ENCODE measurements around the gene LMCD1. TPM values are rescaled to one million over a fixed set of nuclear protein-coding genes. Genes with fewer than 3 reads are reported as not detected.

The LMCD1 gene
- total and polyA plus RNA-seq, 2 donors (not counting 1 experiment from before 2014, with no cell fraction given) = 1.4 to 4.9 TPM

DNA sequence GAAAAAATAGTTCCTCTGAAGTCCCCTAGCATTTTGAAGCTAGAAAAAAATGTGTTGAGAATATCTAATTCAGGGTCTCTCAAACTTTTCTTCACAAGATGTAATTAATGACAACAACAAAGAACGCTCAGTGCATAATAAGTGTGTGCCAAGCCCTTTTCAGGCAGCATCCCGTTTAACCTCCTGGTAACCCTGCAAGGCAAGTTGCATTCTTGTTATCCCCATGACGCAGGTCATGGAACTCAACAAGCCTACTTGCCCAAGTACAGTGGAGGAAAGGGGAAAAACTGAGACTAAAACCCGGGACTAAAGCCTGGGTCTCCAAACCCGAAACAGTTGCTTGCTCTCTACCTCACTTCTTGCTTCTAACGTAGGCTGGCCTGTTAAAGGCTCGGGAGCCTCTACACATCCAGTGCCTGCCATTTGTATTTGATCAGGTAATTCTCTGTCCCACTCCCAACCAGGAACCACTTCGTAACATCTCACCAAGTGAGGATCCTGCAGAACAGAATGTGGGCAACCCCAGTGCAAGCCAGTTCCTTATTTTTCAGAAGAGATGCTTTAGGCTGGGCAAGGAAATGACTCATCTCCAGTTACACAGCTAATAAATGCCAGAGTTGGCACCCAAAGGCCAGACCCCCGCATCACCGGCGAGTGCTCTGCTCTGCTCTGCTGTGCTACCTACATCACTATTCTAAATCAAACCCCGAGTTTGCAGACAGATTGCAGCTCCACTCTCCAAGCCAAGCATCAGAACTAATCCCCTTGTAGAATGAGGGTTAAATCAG, 28.3 kb downstream of the LMCD1 start:
- H3K4me1 Mint-ChIP-seq = no peaks in the 10 kb centered on the region
- Histone ChIP-seq H3K79me2 (ENCODE audit: control insufficient read depth, insufficient read depth, low read length) (no peaks in the 10 kb centered on the region), H4K20me1 (ENCODE audit: control insufficient read depth, insufficient read depth, low read length, poor library complexity, severe bottlenecking) (no peaks in the 10 kb centered on the region), H3K36me3 (replicated peaks in 1 of 2; ENCODE audit: control extremely low read depth in 1 of 2, control insufficient read depth in 1 of 2, extremely low read depth in 1 of 2, insufficient read depth in 2 of 2, low read length in 1 of 2) (no peaks in the 10 kb centered on the region), H3K9me3 (ENCODE audit: control extremely low read depth in 1 of 3, control insufficient read depth in 2 of 3, insufficient read depth in 1 of 3, low read length in 2 of 3) (peaks cover 0 to 1% (median 0%) of the 10 kb centered on the region in 3 donors), H3K4me3 (ENCODE audit: control extremely low read depth in 1 of 5, extremely low read depth in 1 of 5, insufficient read depth in 1 of 5, low read depth in 2 of 5, low read length in 4 of 5) (no peak overlapping the region), H3K9ac (ENCODE audit: low read length) (no peak overlapping the region), H3K27me3 (replicated peaks in 1 of 4; ENCODE audit: control extremely low read depth in 1 of 4, control insufficient read depth in 3 of 4, insufficient read depth in 4 of 4, low read length in 3 of 4) (no peaks in the 10 kb centered on the region), H3K27ac (ENCODE audit: low read length in 2 of 2) (no peak overlapping the region), H3K4me2 (replicated peaks; ENCODE audit: low read depth, low read length, poor library complexity, severe bottlenecking) (no peak overlapping the region), H2AFZ (ENCODE audit: insufficient read depth, low read depth, low read length, poor library complexity, severe bottlenecking) (no peak overlapping the region), H3K4me1 (ENCODE audit: control insufficient read depth in 2 of 2, insufficient read depth in 2 of 2, low read length in 2 of 2) (no peaks in the 10 kb centered on the region)
- no peak overlapping the region for H3K27ac Mint-ChIP-seq
- no peaks in the 10 kb centered on the region for H3K27me3 Mint-ChIP-seq
- 95% methylated on average over 6 of the region's 12 CpGs for WGBS (ENCODE audit: insufficient coverage)
- intact Hi-C loops (cut with micrococcal nuclease) = no loop called here
- TF ChIP-seq, protein P1, sequence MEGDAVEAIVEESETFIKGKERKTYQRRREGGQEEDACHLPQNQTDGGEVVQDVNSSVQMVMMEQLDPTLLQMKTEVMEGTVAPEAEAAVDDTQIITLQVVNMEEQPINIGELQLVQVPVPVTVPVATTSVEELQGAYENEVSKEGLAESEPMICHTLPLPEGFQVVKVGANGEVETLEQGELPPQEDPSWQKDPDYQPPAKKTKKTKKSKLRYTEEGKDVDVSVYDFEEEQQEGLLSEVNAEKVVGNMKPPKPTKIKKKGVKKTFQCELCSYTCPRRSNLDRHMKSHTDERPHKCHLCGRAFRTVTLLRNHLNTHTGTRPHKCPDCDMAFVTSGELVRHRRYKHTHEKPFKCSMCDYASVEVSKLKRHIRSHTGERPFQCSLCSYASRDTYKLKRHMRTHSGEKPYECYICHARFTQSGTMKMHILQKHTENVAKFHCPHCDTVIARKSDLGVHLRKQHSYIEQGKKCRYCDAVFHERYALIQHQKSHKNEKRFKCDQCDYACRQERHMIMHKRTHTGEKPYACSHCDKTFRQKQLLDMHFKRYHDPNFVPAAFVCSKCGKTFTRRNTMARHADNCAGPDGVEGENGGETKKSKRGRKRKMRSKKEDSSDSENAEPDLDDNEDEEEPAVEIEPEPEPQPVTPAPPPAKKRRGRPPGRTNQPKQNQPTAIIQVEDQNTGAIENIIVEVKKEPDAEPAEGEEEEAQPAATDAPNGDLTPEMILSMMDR (IDR thresholded peaks at IDR 0.05) = no peak
- TF ChIP-seq EZH2 (IDR thresholded peaks at IDR 0.05; ENCODE audit: borderline replicate concordance, insufficient read depth, low read depth, low read length, poor library complexity, severe bottlenecking) = no peak
- CTCF ChIA-PET = no interaction called here
- POLR2A ChIA-PET = no interaction called here
- no peaks in the 10 kb centered on the region for H3K9me3 Mint-ChIP-seq (ENCODE audit: insufficient read depth)
- ATAC-seq (ENCODE audit: low read depth) (no peak), DNase-seq (no peak)
- H3K4me3 Mint-ChIP-seq = no peak overlapping the region

- Histone ChIP-seq H3K9me3 (ENCODE audit: control extremely low read depth in 1 of 3, control insufficient read depth in 2 of 3, insufficient read depth in 1 of 3, low read length in 2 of 3) (peaks cover 0 to 1% (median 0%) of the 10 kb centered on the region in 3 donors), H3K36me3 (replicated peaks in 1 of 2; ENCODE audit: control extremely low read depth in 1 of 2, control insufficient read depth in 1 of 2, extremely low read depth in 1 of 2, insufficient read depth in 2 of 2, low read length in 1 of 2) (no peaks in the 10 kb centered on the region), H3K27me3 (replicated peaks in 1 of 4; ENCODE audit: control extremely low read depth in 1 of 4, control insufficient read depth in 3 of 4, insufficient read depth in 4 of 4, low read length in 3 of 4) (no peaks in the 10 kb centered on the region), H3K27ac (ENCODE audit: low read length in 2 of 2) (no peak overlapping the region), H3K79me2 (ENCODE audit: control insufficient read depth, insufficient read depth, low read length) (no peaks in the 10 kb centered on the region), H2AFZ (ENCODE audit: insufficient read depth, low read depth, low read length, poor library complexity, severe bottlenecking) (no peak overlapping the region), H3K4me2 (replicated peaks; ENCODE audit: low read depth, low read length, poor library complexity, severe bottlenecking) (no peak overlapping the region), H3K9ac (ENCODE audit: low read length) (no peak overlapping the region), H3K4me1 (ENCODE audit: control insufficient read depth in 2 of 2, insufficient read depth in 2 of 2, low read length in 2 of 2) (no peaks in the 10 kb centered on the region), H4K20me1 (ENCODE audit: control insufficient read depth, insufficient read depth, low read length, poor library complexity, severe bottlenecking) (no peaks in the 10 kb centered on the region), H3K4me3 (ENCODE audit: control extremely low read depth in 1 of 5, extremely low read depth in 1 of 5, insufficient read depth in 1 of 5, low read depth in 2 of 5, low read length in 4 of 5) (no peak overlapping the region)
- no peak overlapping the region for H3K27ac Mint-ChIP-seq
- intact Hi-C loops (cut with micrococcal nuclease) = no loop called here
- H3K27me3 Mint-ChIP-seq = no peaks in the 10 kb centered on the region
- no CpG with 5 or more reads among the region's 1 CpG for WGBS (ENCODE audit: insufficient coverage)
- TF ChIP-seq, protein P1 (IDR thresholded peaks at IDR 0.05) = no peak
- no peak for TF ChIP-seq EZH2 (IDR thresholded peaks at IDR 0.05; ENCODE audit: borderline replicate concordance, insufficient read depth, low read depth, low read length, poor library complexity, severe bottlenecking)
- H3K4me1 Mint-ChIP-seq = no peaks in the 10 kb centered on the region
- no peaks in the 10 kb centered on the region for H3K9me3 Mint-ChIP-seq (ENCODE audit: insufficient read depth)
- CTCF ChIA-PET = no interaction called here
- POLR2A ChIA-PET = no interaction called here
- no peak overlapping the region for H3K4me3 Mint-ChIP-seq
- DNase-seq = no peak
- no peak for ATAC-seq (ENCODE audit: low read depth)
Measured at GRCh38 chr3:8530581-8530980, 29.0 kb downstream of the LMCD1 start.
